ENCODE results near the gene BTBD19. TPM values are rescaled to one million over a fixed set of nuclear protein-coding genes. Genes with fewer than 3 reads are reported as not detected.

BTBD19 gene
- total and polyA plus RNA-seq, 2 of the 8 experiments (the other 6 are each of a cell fraction or from before 2014, with no cell fraction given), result 1.1 TPM

DNA sequence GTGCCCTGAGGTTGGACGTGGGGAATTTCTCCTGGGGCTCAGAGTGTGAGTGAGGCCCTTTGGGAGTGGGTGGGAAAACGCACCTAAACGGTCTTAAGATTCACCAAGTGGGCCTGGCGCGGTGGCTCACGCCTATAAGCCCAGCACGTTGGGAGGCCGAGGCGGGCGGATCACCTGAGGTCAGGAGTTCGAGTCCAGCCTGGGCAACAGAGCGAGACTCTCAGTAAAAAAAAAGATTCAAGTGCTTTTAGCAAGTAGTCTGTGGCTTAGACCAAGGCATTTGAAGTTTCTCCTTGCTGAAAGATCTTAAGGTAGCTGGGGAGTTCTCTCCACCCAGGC is 31.6 kb upstream of the BTBD19 start:
- 50% methylated on average over 12 of the region's 12 CpGs; no CpG with 5 or more reads in 1 of the 2 experiments for WGBS, 2 experiments (ENCODE audit: extremely low coverage in 1 of 2, insufficient coverage in 1 of 2, insufficient read length in 1 of 2, insufficient replicate concordance in 2 of 2, low coverage in 1 of 2, low lambda C conversion rate in 2 of 2, missing lambda C conversion rate in 1 of 2)
- H3K4ac ChIP-seq (replicated peaks; ENCODE audit: insufficient read length, low read depth, low read length), result no peak overlapping the region
- ChIA-PET CTCF (ENCODE audit: partially characterized antibody) (interaction anchor here (0.9 to 4.1 kb wide), 6 partner anchors 9 to 45 kb away, joined by 3 to 21 read pairs (median 4); partner anchors contain the start of gene RNU5D-1), POLR2A (ENCODE audit: partially characterized antibody) (interaction anchor here (0.6 to 23.6 kb wide), 19 partner anchors 12 to 745 kb away, joined by 3 to 428 read pairs (median 17); partner anchors contain the start of genes BEST4, BTBD19, DYNLT4 and KIF2C)
- no peak overlapping the region for H2AFZ ChIP-seq (ENCODE audit: low read length)
- H3K4me1 ChIP-seq (replicated peaks in 1 of 4; ENCODE audit: control insufficient read depth in 3 of 4, insufficient read depth in 4 of 4, low read length in 3 of 4), result peaks cover 0 to 8% (median 2%) of the 10 kb centered on the region in 4 experiments; a peak in 5 of 7 replicates
- H3K27ac ChIP-seq (ENCODE audit: low read depth, low read length), result peak overlapping the region; percentile 85; the same call in 1 of the 2 replicates
- no peak overlapping the region for H4K5ac ChIP-seq (ENCODE audit: insufficient read length, low read depth, low read length)
- 0 out of 2 replicates have a peak overlapping the region, but pooled peaks have one; percentile 24 for H3K18ac ChIP-seq (ENCODE audit: extremely low read depth, low read length)
- H3K14ac ChIP-seq (ENCODE audit: insufficient read length), result no peak overlapping the region
- H3K4me2 ChIP-seq (ENCODE audit: insufficient read depth in 1 of 2, low read depth in 2 of 2, low read length in 2 of 2), result peak overlapping the region; percentile 93 to 98
- H2BK12ac ChIP-seq (ENCODE audit: low read depth, low read length), result no peak overlapping the region
- H2AK5ac ChIP-seq (ENCODE audit: low read depth, low read length), result no peak overlapping the region
- no peak overlapping the region for H2BK20ac ChIP-seq (ENCODE audit: low read length)
- H2BK120ac ChIP-seq (replicated peaks; ENCODE audit: low read depth, low read length), result no peak overlapping the region
- H3K23ac ChIP-seq (ENCODE audit: insufficient read length), result no peak overlapping the region
- no peak overlapping the region for H3K56ac ChIP-seq (replicated peaks; ENCODE audit: insufficient read length, low read depth, low read length)
- 0 out of 2 replicates have a peak overlapping the region, but pooled peaks have one; percentile 65 for H4K8ac ChIP-seq (ENCODE audit: extremely low read depth, insufficient read depth, low read length)
- peaks cover 24 to 54% (median 34%) of the 10 kb centered on the region in 4 experiments for H3K36me3 ChIP-seq (ENCODE audit: control insufficient read depth in 2 of 4, insufficient read depth in 4 of 4, low read length in 3 of 4)
- H4K91ac ChIP-seq (replicated peaks; ENCODE audit: insufficient read length, low read length), result no peak overlapping the region
- H3K27me3 ChIP-seq (replicated peaks in 1 of 4; ENCODE audit: control insufficient read depth in 3 of 4, extremely low read depth in 1 of 4, insufficient read depth in 3 of 4, low read length in 3 of 4), result no peaks in the 10 kb centered on the region
- peaks cover 16% of the 10 kb centered on the region for H3K23me2 ChIP-seq (ENCODE audit: low read depth, low read length)
- peak overlapping the region; percentile 68 to 95 (median 84) for H3K4me3 ChIP-seq (ENCODE audit: extremely low read depth in 1 of 4, insufficient read depth in 2 of 4, low read depth in 3 of 4, low read length in 4 of 4)
- H4K20me1 ChIP-seq (replicated peaks in 1 of 2; ENCODE audit: control insufficient read depth in 1 of 2, insufficient read depth in 2 of 2, low read length in 2 of 2), result peaks cover 13 to 21% of the 10 kb centered on the region in 2 experiments
- no peaks in the 10 kb centered on the region for H3K9me3 ChIP-seq (ENCODE audit: insufficient read depth in 2 of 2, low read depth in 1 of 2, low read length in 1 of 2)
- no peak for FAIRE-seq
- DNase-seq (ENCODE audit: low read depth in 1 of 2, low spot score in 2 of 2), result no peak
- peak overlapping the region; percentile 96 to 100 (median 96) for H3K9ac ChIP-seq (replicated peaks in 1 of 4; ENCODE audit: extremely low read depth in 1 of 4, low read depth in 3 of 4, low read length in 3 of 4)
- no peak overlapping the region for H2BK15ac ChIP-seq (ENCODE audit: low read length)
- H3K79me2 ChIP-seq (ENCODE audit: control insufficient read depth in 1 of 2, insufficient read depth in 2 of 2, low read length in 2 of 2), result peaks cover 15 to 33% of the 10 kb centered on the region in 2 experiments
- H2BK5ac ChIP-seq (ENCODE audit: low read depth, low read length), result peak overlapping the region; percentile 96; the same call in 1 of the 2 replicates
- H3K79me1 ChIP-seq (ENCODE audit: low read depth, low read length), result peaks cover 3% of the 10 kb centered on the region; the same call in 1 of the 2 replicates
- TF ChIP-seq RNF2 (IDR thresholded peaks at IDR 0.05; ENCODE audit: borderline replicate concordance, low read depth, low read length, missing control alignments, poor library complexity, severe bottlenecking) (no peak), JUND (IDR thresholded peaks at IDR 0.05; ENCODE audit: low read length) (no peak), KDM4A (IDR thresholded peaks at IDR 0.05; ENCODE audit: low read depth, low read length, severe bottlenecking) (no peak), RFX5 (IDR thresholded peaks at IDR 0.05; ENCODE audit: borderline replicate concordance, low read depth, low read length) (no peak), YY1 (IDR thresholded peaks at IDR 0.05; ENCODE audit: low read depth, low read length) (no peak), BRCA1 (IDR thresholded peaks at IDR 0.05; ENCODE audit: low read depth, low read length) (no peak), EP300 (IDR thresholded peaks at IDR 0.05; ENCODE audit: borderline replicate concordance in 1 of 2, low read depth in 2 of 2, low read length in 2 of 2) (no peak), SP1 (IDR thresholded peaks at IDR 0.05; ENCODE audit: low read depth, low read length) (no peak), HDAC2 (IDR thresholded peaks at IDR 0.05; ENCODE audit: borderline replicate concordance in 1 of 2, low read depth in 2 of 2, low read length in 2 of 2) (no peak)
- TF ChIP-seq, protein P1, sequence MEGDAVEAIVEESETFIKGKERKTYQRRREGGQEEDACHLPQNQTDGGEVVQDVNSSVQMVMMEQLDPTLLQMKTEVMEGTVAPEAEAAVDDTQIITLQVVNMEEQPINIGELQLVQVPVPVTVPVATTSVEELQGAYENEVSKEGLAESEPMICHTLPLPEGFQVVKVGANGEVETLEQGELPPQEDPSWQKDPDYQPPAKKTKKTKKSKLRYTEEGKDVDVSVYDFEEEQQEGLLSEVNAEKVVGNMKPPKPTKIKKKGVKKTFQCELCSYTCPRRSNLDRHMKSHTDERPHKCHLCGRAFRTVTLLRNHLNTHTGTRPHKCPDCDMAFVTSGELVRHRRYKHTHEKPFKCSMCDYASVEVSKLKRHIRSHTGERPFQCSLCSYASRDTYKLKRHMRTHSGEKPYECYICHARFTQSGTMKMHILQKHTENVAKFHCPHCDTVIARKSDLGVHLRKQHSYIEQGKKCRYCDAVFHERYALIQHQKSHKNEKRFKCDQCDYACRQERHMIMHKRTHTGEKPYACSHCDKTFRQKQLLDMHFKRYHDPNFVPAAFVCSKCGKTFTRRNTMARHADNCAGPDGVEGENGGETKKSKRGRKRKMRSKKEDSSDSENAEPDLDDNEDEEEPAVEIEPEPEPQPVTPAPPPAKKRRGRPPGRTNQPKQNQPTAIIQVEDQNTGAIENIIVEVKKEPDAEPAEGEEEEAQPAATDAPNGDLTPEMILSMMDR (IDR thresholded peaks at IDR 0.05; ENCODE audit: control extremely low read depth in 1 of 3, insufficient read depth in 1 of 3, low read depth in 1 of 3, low read length in 3 of 3), result no peak

Measured in H1 (cell line).